Chondrocyte (in vitro differentiated cells): ENCODE results near the gene TUSC2. TPM values are rescaled to one million over a fixed set of nuclear protein-coding genes. Genes with fewer than 3 reads are reported as not detected.

ENCODE experiments used
- DNase-seq: peaks from one replicate; pipeline ENCODE4 v3.0.0; 2021; ENCODE audit warnings: mixed read lengths, low spot score
- H3K27ac Mint-ChIP-seq: one replicate; pipeline ENCODE4 v1.8.0; 2021; ENCODE audit warnings: mild to moderate bottlenecking, moderate library complexity, mixed read lengths; ENCODE audit not compliant: unreplicated experiment
- H3K27me3 Mint-ChIP-seq: 2 replicates; pipeline ENCODE4 v1.8.0; 2021; ENCODE audit warnings: low read depth, mixed read lengths
- H3K36me3 Mint-ChIP-seq: 2 replicates; pipeline ENCODE4 v1.8.0; 2021; ENCODE audit warnings: low read depth, mixed read lengths
- H3K4me1 Mint-ChIP-seq: 2 replicates; pipeline ENCODE4 v1.8.0; 2021; ENCODE audit warnings: low read depth, mild to moderate bottlenecking, mixed read lengths
- H3K4me3 Mint-ChIP-seq: one replicate; pipeline ENCODE4 v1.8.0; 2021; ENCODE audit warnings: mild to moderate bottlenecking, moderate library complexity, mixed read lengths; ENCODE audit not compliant: unreplicated experiment
- H3K9me3 Mint-ChIP-seq: 2 replicates; pipeline ENCODE4 v1.8.0; 2021; ENCODE audit warnings: low read depth, mixed read lengths
- CTCF ChIP-seq: fragments of 200-600 bp; sonication (generic); IDR thresholded peaks from 2 replicates; pipeline ENCODE4 v1.5.0; 2021; ENCODE audit warnings: antibody characterized with exemption, mild to moderate bottlenecking, moderate library complexity
- total RNA-seq: library from RNA; stranded (reverse); gene quantifications from 3 replicates; pipeline ENCODE4 v1.2.1, GENCODE V29; 2021

The TUSC2 gene
- total RNA-seq, 1 donor from 2014 or later: 15.3 TPM

DNA sequence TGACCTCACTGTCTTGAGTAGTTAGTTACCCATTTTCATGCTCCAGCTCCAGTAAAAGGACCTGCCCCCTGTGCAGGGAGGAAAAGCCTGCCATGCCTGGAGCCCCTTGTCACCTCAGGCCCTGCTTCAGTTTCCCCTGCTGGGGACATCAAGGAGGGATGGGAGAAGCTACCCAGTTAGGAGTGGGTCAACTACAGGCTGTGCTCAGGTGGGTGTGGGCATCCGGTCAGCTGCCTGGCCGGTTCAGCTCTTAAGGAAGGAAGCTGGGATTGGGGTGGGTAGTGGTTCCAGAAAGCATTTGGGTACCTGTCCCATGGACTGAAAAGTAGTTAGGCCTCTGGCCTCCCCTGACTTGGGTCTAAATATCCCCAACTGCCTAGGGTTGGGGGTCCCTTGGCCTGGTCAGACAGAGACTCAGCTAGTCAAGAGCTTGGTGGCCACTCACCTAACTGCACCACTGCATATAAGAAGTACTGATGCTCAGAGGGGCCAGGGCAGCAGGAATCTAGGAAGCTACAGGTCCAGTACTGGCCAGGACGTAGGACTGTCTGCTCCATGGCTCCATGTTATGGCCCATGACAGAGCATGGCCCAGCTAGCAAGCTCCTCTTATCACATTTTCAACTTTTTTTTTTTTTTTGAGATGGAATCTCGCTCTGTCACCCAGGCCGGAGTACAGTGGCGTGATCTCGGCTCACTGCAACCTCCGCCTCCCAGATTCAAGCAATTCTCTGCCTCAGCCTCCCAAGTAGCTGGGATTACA is 48.6 kb downstream of the TUSC2 start:
- Mint-ChIP-seq H3K4me1 (peaks cover under 1% of the 10 kb centered on the region), H3K27me3 (peaks cover 5% of the 10 kb centered on the region), H3K36me3 (no peaks in the 10 kb centered on the region), H3K4me3 (no peak overlapping the region), H3K27ac (no peak overlapping the region), H3K9me3 (no peaks in the 10 kb centered on the region)
- TF ChIP-seq CTCF: no peak
- no peak for DNase-seq

DNA sequence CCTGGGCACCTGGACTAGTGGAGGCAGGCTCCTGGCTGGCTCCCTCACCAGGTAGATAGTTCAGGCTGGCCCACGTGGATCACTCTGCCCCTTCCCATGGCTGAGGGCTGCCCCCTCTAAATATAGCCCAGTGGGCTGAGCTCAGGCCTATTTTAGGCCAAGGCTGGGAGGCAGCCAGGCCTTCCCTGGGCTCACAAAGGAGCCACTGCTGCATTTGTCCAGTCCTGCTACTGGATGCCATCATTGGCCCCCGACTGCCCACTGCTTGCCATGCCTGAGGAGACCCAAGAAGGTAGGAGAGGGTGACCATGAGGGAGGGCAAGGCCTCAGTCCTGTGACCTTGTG is 49.2 kb downstream of the TUSC2 start, which contains the start of gene LSMEM2:
Gene LSMEM2 (plus strand): TSS at position 208 of the 345 bp plus-strand sequence. CDS start 27 bp downstream, at position 235.
- no peak for TF ChIP-seq CTCF
- H3K4me1 Mint-ChIP-seq: peaks cover 5% of the 10 kb centered on the region
- no peak for DNase-seq
- H3K27ac Mint-ChIP-seq: no peak within 1 kb of the TSS
- no peaks in the 10 kb centered on the region for H3K36me3 Mint-ChIP-seq
- H3K9me3 Mint-ChIP-seq: no peaks in the 10 kb centered on the region
- peaks cover 9% of the 10 kb centered on the region for H3K27me3 Mint-ChIP-seq
- no peak within 1 kb of the TSS for H3K4me3 Mint-ChIP-seq

GRCh38 chr3:50278123-50278879 is 49.7 kb downstream of the TUSC2 start:
- no peak for TF ChIP-seq CTCF
- H3K4me3 Mint-ChIP-seq: no peak overlapping the region
- H3K4me1 Mint-ChIP-seq: peaks cover 5% of the 10 kb centered on the region
- H3K27ac Mint-ChIP-seq: no peak overlapping the region
- H3K27me3 Mint-ChIP-seq: peaks cover 9% of the 10 kb centered on the region
- no peaks in the 10 kb centered on the region for H3K36me3 Mint-ChIP-seq
- DNase-seq: no peak
- H3K9me3 Mint-ChIP-seq: no peaks in the 10 kb centered on the region

GRCh38 chr3:50276762-50277101 is 51.3 kb downstream of the TUSC2 start:
- H3K36me3 Mint-ChIP-seq: no peaks in the 10 kb centered on the region
- no peak for TF ChIP-seq CTCF
- H3K27me3 Mint-ChIP-seq: peaks cover 11% of the 10 kb centered on the region
- no peaks in the 10 kb centered on the region for H3K9me3 Mint-ChIP-seq
- no peak for DNase-seq
- peaks cover 10% of the 10 kb centered on the region for H3K4me1 Mint-ChIP-seq
- no peak overlapping the region for H3K27ac Mint-ChIP-seq
- no peak overlapping the region for H3K4me3 Mint-ChIP-seq

- Mint-ChIP-seq H3K36me3 (no peaks in the 10 kb centered on the region), H3K4me1 (peaks cover 10% of the 10 kb centered on the region), H3K27ac (no peak overlapping the region), H3K9me3 (no peaks in the 10 kb centered on the region), H3K27me3 (peaks cover 11% of the 10 kb centered on the region), H3K4me3 (no peak overlapping the region)
- no peak for DNase-seq
- no peak for TF ChIP-seq CTCF
Observed at GRCh38 chr3:50275996-50276761, 51.8 kb downstream of the TUSC2 start.
